WTC11 (cell line): ENCODE measurements around the gene PDE6B.

Experiments
- ATF2 ChIP-seq: sonication (generic); formaldehyde crosslinking; IDR thresholded peaks from 2 replicates; pipeline ENCODE4 v1.8.1; 2022; ENCODE audit warnings: low read depth, missing genetic modification reagents, borderline replicate concordance
- CBFB ChIP-seq: sonication (generic); formaldehyde crosslinking; IDR thresholded peaks from 2 replicates; pipeline ENCODE4 v1.8.1; 2022; ENCODE audit warnings: mild to moderate bottlenecking, low read depth, missing genetic modification reagents
- CREB1 ChIP-seq: sonication (generic); formaldehyde crosslinking; IDR thresholded peaks from 2 replicates; pipeline ENCODE4 v1.8.0; 2023; ENCODE audit warnings: mild to moderate bottlenecking, missing genetic modification reagents
- CREM ChIP-seq: sonication (generic); formaldehyde crosslinking; IDR thresholded peaks from 2 replicates; pipeline ENCODE4 v1.8.1; 2022; ENCODE audit warnings: mild to moderate bottlenecking, missing genetic modification reagents, moderate library complexity
- CTCF ChIP-seq: fragments of 200-600 bp; IDR thresholded peaks from 2 replicates; pipeline ENCODE4 v1.8.0; 2022; ENCODE audit warnings: antibody characterized with exemption
- EMX1 ChIP-seq: fragments of 250-450 bp; sonication (Bioruptor Pico); IDR thresholded peaks from 2 replicates; pipeline ENCODE4 v1.8.0; 2021; ENCODE audit warnings: mild to moderate bottlenecking
- FOXK1 ChIP-seq: sonication (generic); formaldehyde crosslinking; IDR thresholded peaks from 2 replicates; pipeline ENCODE4 v1.8.0; 2022; ENCODE audit warnings: mild to moderate bottlenecking, moderate library complexity, missing genetic modification reagents
- HMGXB4 ChIP-seq: sonication (generic); formaldehyde crosslinking; IDR thresholded peaks from 2 replicates; pipeline ENCODE4 v1.8.1; 2023; ENCODE audit warnings: mild to moderate bottlenecking, moderate library complexity, missing genetic modification reagents
- PRRX2 ChIP-seq: fragments of 250-450 bp; sonication (Bioruptor Pico); IDR thresholded peaks from 2 replicates; pipeline ENCODE4 v1.8.0; 2021; ENCODE audit warnings: mild to moderate bottlenecking
- SP1 ChIP-seq: sonication (generic); formaldehyde crosslinking; conservative IDR thresholded peaks from 2 replicates; pipeline ENCODE4 v1.8.1; 2022; ENCODE audit warnings: missing genetic modification reagents
- TEAD4 ChIP-seq: sonication (generic); formaldehyde crosslinking; IDR thresholded peaks from 2 replicates; pipeline ENCODE4 v1.8.0; 2022; ENCODE audit warnings: mild to moderate bottlenecking, missing genetic modification reagents
- ZNF232 ChIP-seq: sonication (generic); formaldehyde crosslinking; IDR thresholded peaks from 2 replicates; pipeline ENCODE4 v1.8.0; 2022; ENCODE audit warnings: mild to moderate bottlenecking, missing genetic modification reagents

DNA sequence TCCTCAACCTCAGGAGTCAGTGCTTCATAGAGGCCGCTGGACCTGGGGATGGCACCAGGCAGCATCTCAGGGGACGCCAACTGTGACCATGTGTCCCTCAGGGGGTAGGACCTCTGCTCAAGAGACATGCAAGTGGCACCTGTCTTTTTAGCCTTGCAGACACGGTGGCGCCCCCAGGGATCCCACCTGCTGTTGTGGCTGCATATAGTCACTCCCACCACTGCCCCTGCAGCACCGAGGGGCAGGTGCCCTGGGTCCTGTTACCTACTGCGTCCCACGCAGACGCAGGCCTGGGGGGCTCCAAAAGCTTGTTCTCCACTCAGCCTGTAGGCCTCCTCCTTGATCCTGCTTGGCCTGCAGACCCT is 51.5 kb downstream of the PDE6B start:
- TF ChIP-seq TEAD4 (no peak), CTCF (no peak), HMGXB4 (CRISPR knock-in tag) (no peak), SP1 (CRISPR knock-in tag) (no peak), PRRX2 (CRISPR knock-in tag) (no peak), ATF2 (no peak), CBFB (CRISPR knock-in tag) (no peak), EMX1 (no peak), ZNF232 (no peak), FOXK1 (no peak), CREM (CRISPR knock-in tag) (no peak), CREB1 (no peak)
